ENCODE results near the gene NUAK1. TPM values are rescaled to one million over a fixed set of nuclear protein-coding genes. Genes with fewer than 3 reads are reported as not detected.

The NUAK1 gene
- total RNA-seq, 2 experiments from 2014 or later, result 0.03 TPM; not detected in 1

GRCh38 chr12:106176560-106176959 lies 37.8 kb upstream of the NUAK1 start:
- DNase-seq (ENCODE audit: low spot score), result no peak
- Histone ChIP-seq H3K4me3 (ENCODE audit: low read depth, low read length, poor library complexity, severe bottlenecking) (no peak overlapping the region), H2AFZ (ENCODE audit: low read length) (no peak overlapping the region), H3K4me1 (ENCODE audit: insufficient read depth, low read length, poor library complexity, severe bottlenecking) (no peaks in the 10 kb centered on the region), H3K4me2 (ENCODE audit: low read length) (no peak overlapping the region), H3K79me2 (ENCODE audit: insufficient read depth, low read depth, low read length) (no peaks in the 10 kb centered on the region), H3K9me2 (ENCODE audit: insufficient read depth, low read length) (no peaks in the 10 kb centered on the region), H3K9me3 (ENCODE audit: low read length) (no peaks in the 10 kb centered on the region), H3K27ac (ENCODE audit: low read depth, low read length, poor library complexity, severe bottlenecking) (no peak overlapping the region), H4K20me1 (ENCODE audit: insufficient read depth, low read length) (no peaks in the 10 kb centered on the region), H3K36me3 (ENCODE audit: insufficient read depth, low read length) (no peaks in the 10 kb centered on the region)
- TF ChIP-seq EZH2phosphoT487 (IDR thresholded peaks at IDR 0.05; ENCODE audit: borderline replicate concordance, low read depth, low read length) (no peak), CTCF (conservative IDR thresholded peaks at IDR 0.05; ENCODE audit: low read length) (no peak)
- CTCF ChIA-PET (ENCODE audit: unreplicated experiment), result no interaction called here
- intact Hi-C loops (cut with micrococcal nuclease; ENCODE audit: unreplicated experiment), result no loop called here
- BruUV-seq (replicated peaks), result no TSS peak
- POLR2A ChIA-PET, result interaction anchor here (0.6 kb wide), 1 partner anchor 269 kb away, joined by 3 read pairs; no protein-coding TSS in a partner anchor

GRCh38 chr12:106174876-106175275 lies 36.1 kb upstream of the NUAK1 start:
- TF ChIP-seq CTCF (conservative IDR thresholded peaks at IDR 0.05; ENCODE audit: low read length) (no peak), EZH2phosphoT487 (IDR thresholded peaks at IDR 0.05; ENCODE audit: borderline replicate concordance, low read depth, low read length) (no peak)
- Histone ChIP-seq H3K79me2 (ENCODE audit: insufficient read depth, low read depth, low read length) (no peaks in the 10 kb centered on the region), H3K27ac (ENCODE audit: low read depth, low read length, poor library complexity, severe bottlenecking) (no peak overlapping the region), H4K20me1 (ENCODE audit: insufficient read depth, low read length) (no peaks in the 10 kb centered on the region), H2AFZ (ENCODE audit: low read length) (no peak overlapping the region), H3K9me2 (ENCODE audit: insufficient read depth, low read length) (no peaks in the 10 kb centered on the region), H3K4me3 (ENCODE audit: low read depth, low read length, poor library complexity, severe bottlenecking) (no peak overlapping the region), H3K4me1 (ENCODE audit: insufficient read depth, low read length, poor library complexity, severe bottlenecking) (no peaks in the 10 kb centered on the region), H3K4me2 (ENCODE audit: low read length) (no peak overlapping the region), H3K36me3 (ENCODE audit: insufficient read depth, low read length) (no peaks in the 10 kb centered on the region), H3K9me3 (ENCODE audit: low read length) (no peaks in the 10 kb centered on the region)
- POLR2A ChIA-PET, result interaction anchor here (0.5 to 1.6 kb wide), 3 partner anchors 9 to 182 kb away, joined by 3 to 8 read pairs (median 4); no protein-coding TSS in a partner anchor
- CTCF ChIA-PET (ENCODE audit: unreplicated experiment), result no interaction called here
- intact Hi-C loops (cut with micrococcal nuclease; ENCODE audit: unreplicated experiment), result no loop called here
- no TSS peak for BruUV-seq (replicated peaks)
- no peak for DNase-seq (ENCODE audit: low spot score)

- Histone ChIP-seq H3K4me3 (ENCODE audit: low read depth, low read length, poor library complexity, severe bottlenecking) (no peak overlapping the region), H3K4me1 (ENCODE audit: insufficient read depth, low read length, poor library complexity, severe bottlenecking) (no peaks in the 10 kb centered on the region), H4K20me1 (ENCODE audit: insufficient read depth, low read length) (no peaks in the 10 kb centered on the region), H3K4me2 (ENCODE audit: low read length) (no peak overlapping the region), H3K36me3 (ENCODE audit: insufficient read depth, low read length) (no peaks in the 10 kb centered on the region), H3K9me3 (ENCODE audit: low read length) (no peaks in the 10 kb centered on the region), H3K9me2 (ENCODE audit: insufficient read depth, low read length) (no peaks in the 10 kb centered on the region), H2AFZ (ENCODE audit: low read length) (no peak overlapping the region), H3K79me2 (ENCODE audit: insufficient read depth, low read depth, low read length) (no peaks in the 10 kb centered on the region), H3K27ac (ENCODE audit: low read depth, low read length, poor library complexity, severe bottlenecking) (no peak overlapping the region)
- ChIA-PET CTCF (ENCODE audit: unreplicated experiment) (no interaction called here), POLR2A (interaction anchor here (1.6 kb wide), 1 partner anchor 23 kb away, joined by 4 read pairs; no protein-coding TSS in a partner anchor)
- no peak for DNase-seq (ENCODE audit: low spot score)
- no peak for TF ChIP-seq EZH2phosphoT487 (IDR thresholded peaks at IDR 0.05; ENCODE audit: borderline replicate concordance, low read depth, low read length)
- no TSS peak for BruUV-seq (replicated peaks)
- intact Hi-C loops (cut with micrococcal nuclease; ENCODE audit: unreplicated experiment), result no loop called here
Measured at GRCh38 chr12:106173442-106173841, 34.7 kb upstream of the NUAK1 start.
